ENCODE results near the gene KIF21B.
"Not testable (repeated sequence)": the region's sequence is repeated elsewhere in the genome, so short reads cannot be mapped to it uniquely, and the experiment has no call there.

KIF21B gene

GRCh38 chr1:200968469-200969410 is 54.8 kb downstream of the KIF21B start:
- DNase-seq: no peak

DNA sequence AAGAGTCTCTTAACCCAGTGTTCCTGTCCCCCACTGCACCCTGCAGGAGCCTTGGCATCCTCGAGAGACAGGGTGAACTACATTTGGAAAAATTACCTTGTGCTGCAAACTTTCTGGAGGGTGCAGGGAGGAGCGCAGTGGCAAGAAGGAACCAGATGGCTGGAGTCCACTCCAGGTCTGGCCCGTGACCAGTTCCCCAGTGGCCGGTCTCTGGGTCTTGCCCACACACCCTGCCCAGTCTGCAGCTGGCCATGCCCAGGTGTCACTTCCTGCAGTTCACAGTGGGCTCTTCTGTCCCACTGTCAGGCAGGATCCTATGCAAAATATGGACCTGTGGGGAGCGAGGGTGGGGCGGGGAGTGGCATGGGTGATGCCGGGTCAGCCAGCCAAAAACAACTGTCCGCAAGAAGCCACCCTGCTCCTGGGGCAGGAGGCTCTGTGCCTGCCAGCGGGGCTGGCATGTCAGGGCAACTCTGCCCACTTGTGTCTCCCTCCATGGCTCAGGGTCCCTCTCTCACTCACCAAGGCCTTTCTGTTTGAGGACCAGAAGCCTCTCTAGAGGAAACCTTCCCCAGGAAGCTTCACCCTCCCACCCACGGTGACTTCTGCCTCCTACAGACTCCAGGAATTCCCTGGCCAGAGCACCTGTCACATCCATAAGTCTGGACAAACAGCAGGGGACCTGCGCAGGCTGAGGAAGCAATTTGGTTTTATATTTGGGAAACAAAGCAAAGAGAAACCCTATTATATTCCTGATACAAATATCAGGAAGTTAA is 55.6 kb downstream of the KIF21B start:
- no peak for DNase-seq

GRCh38 chr1:200966934-200967333 is 56.6 kb downstream of the KIF21B start:
- no peak for DNase-seq

- DNase-seq: no peak
These were observed 58.3 kb downstream of the KIF21B start for GRCh38 chr1:200965111-200965805.

DNA sequence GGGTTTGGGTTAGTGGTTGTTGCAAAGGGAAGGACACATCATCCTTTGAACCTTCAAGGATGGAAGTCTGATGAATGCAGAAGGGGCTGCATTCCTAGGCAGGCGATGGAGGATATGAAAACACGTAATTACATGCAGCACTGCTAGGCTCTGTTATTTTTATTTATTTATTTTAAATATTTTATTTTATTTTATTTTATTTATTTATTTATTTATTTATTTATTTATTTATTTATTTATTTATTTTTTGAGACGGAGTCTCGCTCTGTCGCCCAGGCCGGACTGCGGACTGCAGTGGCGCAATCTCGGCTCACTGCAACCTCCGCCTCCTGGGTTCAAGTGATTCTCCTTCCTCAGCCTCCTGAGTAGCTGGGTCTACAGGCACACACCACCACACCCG is 59.6 kb downstream of the KIF21B start:
- DNase-seq: not testable (repeated sequence)

GRCh38 chr1:200963076-200963475 is 60.4 kb downstream of the KIF21B start:
- no peak for DNase-seq

DNA sequence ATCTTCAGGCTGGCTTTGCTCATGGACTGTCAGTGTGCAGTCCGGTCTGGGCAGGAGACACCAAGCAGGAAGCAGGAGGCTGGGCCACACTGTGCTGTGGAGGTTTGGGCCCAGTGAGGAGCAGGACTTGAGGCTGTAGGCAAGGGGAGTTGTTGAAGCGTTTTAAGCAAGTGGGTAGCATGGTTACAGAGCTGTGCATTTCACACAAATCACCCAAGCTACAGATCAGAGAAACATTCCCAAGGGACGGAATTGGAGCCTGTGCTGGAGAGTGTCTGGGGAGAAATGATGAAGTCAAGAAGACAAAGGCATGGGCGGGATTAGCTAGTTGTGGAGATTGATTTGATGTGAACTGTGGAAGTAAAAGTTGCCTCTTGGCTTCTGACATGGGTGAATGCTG is 60.9 kb downstream of the KIF21B start:
- DNase-seq: no peak

- DNase-seq: not testable (repeated sequence)
These were observed 61.4 kb downstream of the KIF21B start for GRCh38 chr1:200962151-200962550.

DNA sequence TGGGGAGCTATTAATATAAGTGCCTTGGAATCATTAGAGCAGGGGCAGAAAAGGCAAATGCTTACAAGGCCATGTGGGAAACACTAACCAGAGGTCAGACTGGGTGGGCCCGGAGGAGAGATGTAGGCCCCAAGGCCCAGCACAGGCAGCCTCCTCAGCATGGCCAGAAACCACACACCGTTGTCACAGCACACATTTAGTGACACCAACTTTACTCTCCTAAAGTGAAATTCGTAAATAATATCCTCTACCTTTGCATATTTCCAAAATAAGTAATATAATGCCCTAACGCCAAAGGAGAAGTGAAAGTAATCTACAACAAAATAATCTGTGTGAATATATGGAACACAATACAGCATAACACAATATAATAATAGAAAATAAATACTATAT is 62.6 kb downstream of the KIF21B start:
- no peak for DNase-seq

- DNase-seq: no peak
These were observed 63.1 kb downstream of the KIF21B start for GRCh38 chr1:200960236-200960947.

GRCh38 chr1:200959411-200959921 is 64.0 kb downstream of the KIF21B start:
- DNase-seq: no peak

DNA sequence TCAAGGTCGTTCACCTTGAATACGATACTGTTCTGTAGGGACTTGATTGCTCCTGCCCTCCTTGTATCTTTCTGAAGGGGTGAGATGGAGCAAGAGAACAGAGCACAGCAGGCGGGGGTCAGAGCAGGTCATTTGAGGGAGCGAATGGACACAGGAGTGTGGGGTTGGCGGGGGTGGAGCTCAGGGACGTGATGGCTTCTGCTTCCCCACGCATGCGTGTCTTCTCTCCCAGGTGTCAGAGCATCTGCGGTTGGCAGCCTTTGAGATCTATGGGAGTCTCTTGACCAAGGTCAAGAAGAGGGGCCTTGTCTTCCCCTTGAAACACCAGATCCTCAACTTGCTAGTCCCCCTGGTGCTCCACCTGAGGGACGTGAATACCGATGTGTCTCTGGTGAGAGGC is 64.9 kb downstream of the KIF21B start:
- no peak for DNase-seq

GRCh38 chr1:200954434-200954833 is 69.1 kb downstream of the KIF21B start:
- DNase-seq: no peak

GRCh38 chr1:200951016-200951415 is 72.5 kb downstream of the KIF21B start:
- no peak for DNase-seq

GRCh38 chr1:200949626-200950025 is 73.9 kb downstream of the KIF21B start:
- DNase-seq: no peak

DNA sequence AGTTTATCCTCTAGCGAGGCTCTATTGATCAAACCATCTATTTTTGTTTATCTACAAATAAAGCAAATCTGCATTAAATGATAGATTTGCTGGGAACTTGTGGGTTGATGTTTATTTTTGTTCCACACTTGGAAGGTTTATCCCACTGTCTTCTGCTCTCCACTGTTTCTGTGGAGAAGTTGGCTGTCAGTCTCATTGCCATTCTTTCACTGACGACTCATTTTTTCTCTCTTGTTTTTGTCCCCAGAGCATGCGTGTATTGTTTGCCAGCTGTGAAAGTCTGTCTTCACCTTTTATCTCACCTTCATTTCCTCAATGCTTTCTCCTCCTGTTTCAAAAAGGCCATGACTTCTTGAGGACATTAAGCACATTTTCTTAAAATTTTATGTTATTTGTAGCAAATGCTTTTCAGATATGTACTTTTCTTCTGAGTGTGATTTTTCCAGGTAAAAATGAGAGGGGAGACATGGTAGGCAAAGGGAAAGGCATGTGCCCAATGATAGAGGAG is 76.4 kb downstream of the KIF21B start:
- DNase-seq: no peak

DNA sequence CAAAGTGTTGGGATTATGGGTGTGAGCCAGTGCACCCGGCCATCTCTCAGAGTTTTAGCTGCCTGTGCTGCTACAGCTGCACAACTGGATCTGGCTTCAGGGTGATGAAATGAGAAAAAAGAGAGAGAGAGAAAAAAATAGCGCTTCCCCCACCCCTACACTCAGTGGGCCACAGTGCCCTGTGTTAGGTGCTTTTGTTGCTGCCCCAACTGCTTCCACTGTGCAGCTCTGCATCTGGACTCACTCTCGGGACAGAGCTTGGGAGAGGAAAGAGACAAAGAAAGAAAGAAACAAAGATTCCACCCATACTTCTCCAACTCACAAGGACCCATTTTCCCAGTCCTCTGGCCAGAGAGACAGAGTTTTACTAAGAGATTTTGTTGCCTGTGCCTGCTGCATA is 78.4 kb downstream of the KIF21B start:
- DNase-seq: no peak

GRCh38 chr1:200938955-200939354 is 84.6 kb downstream of the KIF21B start:
- no peak for DNase-seq

DNA sequence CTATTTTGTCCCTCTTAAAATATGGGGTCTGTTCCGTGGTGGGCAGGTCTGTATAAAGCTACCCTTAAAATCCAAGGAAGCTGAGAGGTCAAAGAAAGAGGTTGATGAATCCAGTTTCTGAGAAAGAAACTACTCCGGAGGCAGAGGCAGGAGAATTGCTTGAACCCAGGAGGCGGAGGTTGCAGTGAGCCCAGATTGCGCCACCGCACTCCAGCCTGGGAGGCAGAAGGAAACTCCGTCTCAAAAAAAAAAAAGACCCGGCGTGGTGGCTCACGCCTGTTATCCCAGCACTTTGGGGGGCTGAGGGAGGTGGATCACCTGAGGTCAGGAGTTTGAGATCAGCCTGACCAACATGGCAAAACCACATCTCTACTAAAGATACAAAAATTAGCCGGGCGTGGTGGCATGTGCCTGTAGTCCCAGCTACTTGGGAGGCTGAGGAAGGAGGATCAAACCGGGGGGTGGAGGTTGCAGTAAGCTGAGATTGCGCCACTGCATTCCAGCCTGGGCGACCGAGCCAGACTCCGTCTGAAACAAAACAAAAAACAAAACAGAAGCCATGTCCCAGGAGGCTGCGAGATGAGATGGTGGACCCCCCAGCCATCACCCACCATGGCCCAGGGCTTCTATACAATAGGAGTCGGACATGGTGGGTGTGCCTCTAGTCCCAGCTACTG is 88.1 kb downstream of the KIF21B start:
- DNase-seq: not testable (repeated sequence)

DNA sequence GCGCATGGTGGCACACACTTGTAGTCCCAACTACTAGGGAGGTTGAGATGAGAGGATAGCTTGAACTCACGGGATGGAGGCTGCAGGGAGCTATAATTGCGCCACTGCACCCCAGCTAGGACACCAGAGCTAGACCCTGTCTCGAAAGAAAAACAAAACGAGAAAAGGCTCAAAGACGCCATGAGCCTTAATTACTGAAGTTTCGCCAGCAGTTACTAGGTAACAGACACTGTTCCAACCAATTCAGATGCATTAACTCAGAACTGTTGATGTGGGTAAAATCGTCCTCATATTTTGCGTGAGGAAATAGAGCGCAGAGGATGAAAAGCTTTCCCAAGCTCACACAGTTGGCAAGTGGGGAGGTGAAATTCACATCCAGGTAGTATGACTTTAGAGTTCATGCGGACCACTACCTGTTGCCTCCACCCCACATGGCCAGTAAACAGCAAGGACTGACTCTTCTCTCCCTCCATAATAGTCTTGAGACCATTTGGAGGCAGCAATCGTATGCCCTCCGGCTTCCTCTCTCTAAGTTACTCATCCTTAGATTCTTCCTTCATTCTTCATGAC is 88.8 kb downstream of the KIF21B start:
- no peak for DNase-seq

GRCh38 chr1:200931776-200932175 is 91.7 kb downstream of the KIF21B start:
- no peak for DNase-seq

Data from stimulated activated CD4-positive, alpha-beta T cell treated with anti-CD3 and anti-CD28 coated beads, Interleukin-12 subunit alpha, Interleukin-12 subunit beta, amount 100 ng/mL, for 4 hours (primary cell).